Progenitor cell of endocrine pancreas (in vitro differentiated cells): ENCODE results near the gene LRBA. TPM values are rescaled to one million over a fixed set of nuclear protein-coding genes. Genes with fewer than 3 reads are reported as not detected.

Experiments
- DNase-seq: peaks from one replicate; pipeline ENCODE4 v3.0.0; 2021; ENCODE audit warnings: low spot score; ENCODE audit not compliant: unreplicated experiment
- H3K27ac Mint-ChIP-seq: 2 replicates; pipeline ENCODE4 v1.8.0; 2021; ENCODE audit warnings: mild to moderate bottlenecking, moderate library complexity, mixed read lengths
- H3K27me3 Mint-ChIP-seq: 2 replicates; pipeline ENCODE4 v1.8.0; 2021; ENCODE audit warnings: mixed read lengths
- H3K36me3 Mint-ChIP-seq: 2 replicates; pipeline ENCODE4 v1.8.0; 2022; ENCODE audit warnings: mixed read lengths; ENCODE audit not compliant: insufficient read depth
- H3K4me1 Mint-ChIP-seq: 2 replicates; pipeline ENCODE4 v1.8.0; 2021; ENCODE audit warnings: low read depth, mixed read lengths
- H3K4me3 Mint-ChIP-seq: 2 replicates; pipeline ENCODE4 v1.8.0; 2021; ENCODE audit warnings: low read depth, mild to moderate bottlenecking, moderate library complexity, mixed read lengths
- H3K9me3 Mint-ChIP-seq: 2 replicates; pipeline ENCODE4 v1.8.0; 2021; ENCODE audit warnings: low read depth, mixed read lengths
- CTCF ChIP-seq: fragments of 200-600 bp; sonication (generic); IDR thresholded peaks from one replicate; pipeline ENCODE4 v1.5.0; 2021; ENCODE audit warnings: antibody characterized with exemption, mild to moderate bottlenecking; ENCODE audit not compliant: unreplicated experiment
- total RNA-seq: library from RNA; stranded (reverse); gene quantifications from 2 replicates; pipeline ENCODE4 v1.2.1, GENCODE V29; 2021

The LRBA gene
- total RNA-seq, 1 donor from 2014 or later = 95.2 TPM

- DNase-seq = no peak
- no peaks in the 10 kb centered on the region for H3K27me3 Mint-ChIP-seq
- no peaks in the 10 kb centered on the region for H3K4me1 Mint-ChIP-seq
- H3K36me3 Mint-ChIP-seq = peaks cover 9% of the 10 kb centered on the region
- H3K27ac Mint-ChIP-seq = no peak overlapping the region
- TF ChIP-seq CTCF = no peak
- H3K9me3 Mint-ChIP-seq = peaks cover 6% of the 10 kb centered on the region
- no peak overlapping the region for H3K4me3 Mint-ChIP-seq
Measured at GRCh38 chr4:150625033-150625432, 390.1 kb downstream of the LRBA start.

- Mint-ChIP-seq H3K4me3 (no peak overlapping the region), H3K9me3 (peaks cover 6% of the 10 kb centered on the region), H3K4me1 (no peaks in the 10 kb centered on the region), H3K27me3 (no peaks in the 10 kb centered on the region), H3K27ac (no peak overlapping the region), H3K36me3 (peaks cover 9% of the 10 kb centered on the region)
- no peak for TF ChIP-seq CTCF
- DNase-seq = no peak
Measured at GRCh38 chr4:150624055-150624454, 391.0 kb downstream of the LRBA start.

GRCh38 chr4:150619042-150619441 is 396.0 kb downstream of the LRBA start:
- Mint-ChIP-seq H3K4me1 (no peaks in the 10 kb centered on the region), H3K9me3 (peaks cover 6% of the 10 kb centered on the region), H3K27ac (no peak overlapping the region), H3K27me3 (no peaks in the 10 kb centered on the region), H3K36me3 (peaks cover 9% of the 10 kb centered on the region), H3K4me3 (no peak overlapping the region)
- DNase-seq = no peak
- no peak for TF ChIP-seq CTCF

- TF ChIP-seq CTCF = no peak
- H3K4me3 Mint-ChIP-seq = no peak overlapping the region
- no peak overlapping the region for H3K27ac Mint-ChIP-seq
- DNase-seq = no peak
- H3K4me1 Mint-ChIP-seq = peaks cover 2% of the 10 kb centered on the region
- H3K36me3 Mint-ChIP-seq = peaks cover 2% of the 10 kb centered on the region
- H3K27me3 Mint-ChIP-seq = no peaks in the 10 kb centered on the region
- no peaks in the 10 kb centered on the region for H3K9me3 Mint-ChIP-seq
Measured at GRCh38 chr4:150609131-150609530, 406.0 kb downstream of the LRBA start.

GRCh38 chr4:150600812-150601445 is 414.2 kb downstream of the LRBA start:
- no peak overlapping the region for H3K27ac Mint-ChIP-seq
- TF ChIP-seq CTCF = no peak
- H3K27me3 Mint-ChIP-seq = no peaks in the 10 kb centered on the region
- DNase-seq = no peak
- peaks cover 7% of the 10 kb centered on the region for H3K36me3 Mint-ChIP-seq
- H3K9me3 Mint-ChIP-seq = no peaks in the 10 kb centered on the region
- peaks cover 4% of the 10 kb centered on the region for H3K4me1 Mint-ChIP-seq
- H3K4me3 Mint-ChIP-seq = no peak overlapping the region
